Measurements from ENCODE around the gene SKI.

- TF ChIP-seq CTCF (IDR thresholded peaks at IDR 0.05; ENCODE audit: low read depth, low read length) (no peak), POLR2A (IDR thresholded peaks at IDR 0.05; ENCODE audit: extremely low read depth, insufficient read length) (no peak), MYC (IDR thresholded peaks at IDR 0.05; ENCODE audit: low read depth, low read length) (no peak)
- TF ChIP-seq, protein P1, sequence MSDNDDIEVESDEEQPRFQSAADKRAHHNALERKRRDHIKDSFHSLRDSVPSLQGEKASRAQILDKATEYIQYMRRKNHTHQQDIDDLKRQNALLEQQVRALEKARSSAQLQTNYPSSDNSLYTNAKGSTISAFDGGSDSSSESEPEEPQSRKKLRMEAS (IDR thresholded peaks at IDR 0.05; ENCODE audit: low read depth, low read length): no peak
These were observed 37.6 kb upstream of the SKI start for GRCh38 chr1:2190491-2190976.
